ENCODE measurements around the gene CUL9.
A peak's percentile ranks its signal among the peaks of the same experiment; 100 is the strongest.

The CUL9 gene

GRCh38 chr6:43202451-43202850 is 20.5 kb downstream of the CUL9 start:
- no peak for ATAC-seq

- no peak for ATAC-seq
Measured at GRCh38 chr6:43203029-43203717, 21.2 kb downstream of the CUL9 start.

GRCh38 chr6:43203718-43204095 is 21.7 kb downstream of the CUL9 start:
- no peak for ATAC-seq

GRCh38 chr6:43204271-43205105 is 22.5 kb downstream of the CUL9 start:
- ATAC-seq: no peak

GRCh38 chr6:43205849-43206248 is 23.9 kb downstream of the CUL9 start:
- no peak for ATAC-seq

- no peak for ATAC-seq
Measured at GRCh38 chr6:43207286-43207685, 25.3 kb downstream of the CUL9 start.

- no peak for ATAC-seq
Measured at GRCh38 chr6:43211955-43212354, 30.0 kb downstream of the CUL9 start.

GRCh38 chr6:43213431-43213830 is 31.4 kb downstream of the CUL9 start:
- no peak for ATAC-seq

- no peak for ATAC-seq
Measured at GRCh38 chr6:43215066-43215465, 33.1 kb downstream of the CUL9 start.

- ATAC-seq: no peak
Measured at GRCh38 chr6:43216200-43216599, 34.2 kb downstream of the CUL9 start.

GRCh38 chr6:43217351-43217750 is 35.4 kb downstream of the CUL9 start:
- no peak for ATAC-seq

- no peak for ATAC-seq
Measured at GRCh38 chr6:43219119-43219518, 37.1 kb downstream of the CUL9 start.

- no peak for ATAC-seq
Measured at GRCh38 chr6:43219814-43220213, 37.8 kb downstream of the CUL9 start.

GRCh38 chr6:43220439-43220951 is 38.5 kb downstream of the CUL9 start:
- ATAC-seq: no peak

GRCh38 chr6:43221046-43221972 is 39.3 kb downstream of the CUL9 start:
- no peak for ATAC-seq

- ATAC-seq: no peak
Measured at GRCh38 chr6:43222418-43223059, 40.5 kb downstream of the CUL9 start.

- ATAC-seq: peak in 1 of 2 donors; percentile 10
Measured at GRCh38 chr6:43223175-43223574, 41.2 kb downstream of the CUL9 start.

- ATAC-seq: no peak
Measured at GRCh38 chr6:43226192-43226851, 44.3 kb downstream of the CUL9 start.

GRCh38 chr6:43228951-43229802 is 47.2 kb downstream of the CUL9 start, which contains the start of gene DNPH1:
Gene DNPH1 (minus strand): TSS chr6:43229481. CDS start chr6:43229456, 25 bp downstream.
- peak; percentile 81 for ATAC-seq

- no peak for ATAC-seq
Measured at GRCh38 chr6:43229803-43230620, 48.0 kb downstream of the CUL9 start.
